K562 (cell line): ENCODE results near the gene NFIB. TPM values are rescaled to one million over a fixed set of nuclear protein-coding genes. Genes with fewer than 3 reads are reported as not detected.

Experiments used
- ATAC-seq: fragments of 200-7000 bp; cut with Tn5 transposase; 3 replicates; pipeline ENCODE4 v1.9.1; 2020; ENCODE audit warnings: moderate library complexity
- BruUV-seq: library from RNA; stranded (reverse); fragments of 400-500 nt; replicated peaks from 2 replicates; lab custom pipeline; 2021; lab: Mats Ljungman, UMichigan
- CTCF ChIA-PET: fragments of 300-600 bp; formaldehyde crosslinking; extraction: SDS; loops from one replicate; lab custom pipeline; 2021; ENCODE audit warnings: low intra/inter-chr PET ratio; lab: Yijun Ruan, JAX
- POLR2A ChIA-PET: fragments of 300-600, 350-650 bp; sonication (Branson Sonifier 250); formaldehyde crosslinking; extraction: SDS; loops from one replicate; lab custom pipeline; 2021; ENCODE audit warnings: antibody characterized with exemption, inconsistent platforms; lab: Yijun Ruan, JAX
- DNase-seq, 4 experiments: peaks; one replicate each; pipeline versions ENCODE4 v3.0.0 to v3.0.0-alpha.2; 2011 to 2018; ENCODE audit warnings: low spot score in 3 of 4, mixed read lengths in 3 of 4; ENCODE audit errors: extremely low read depth in 1 of 4
- FAIRE-seq: peaks from 2 replicates; lab custom pipeline; 2011; peaks lifted over from hg19 to GRCh38; lab: Jason Lieb, UNC
- H2AFZ ChIP-seq: 2 replicates; pipeline ENCODE4 v1.6.0; 2011; ENCODE audit warnings: low read depth, low read length, control low read depth, inconsistent platforms
- H3K27ac ChIP-seq: fragments of 200-600 bp; 3 replicates; pipeline ENCODE4 v1.8.0; 2011; ENCODE audit warnings: low read depth, mild to moderate bottlenecking, control low read depth, inconsistent platforms, low read length, moderate library complexity, mixed read lengths; ENCODE audit errors: extremely low read depth
- H3K27me3 ChIP-seq, 2 experiments: fragments of 300-600 bp in 1 of 2; 2 replicates in 1 of 2; 3 replicates in 1 of 2; pipeline versions ENCODE4 v1.6.0 to v1.8.0; 2011; ENCODE audit warnings: inconsistent platforms in 2 of 2, low read length in 2 of 2, mild to moderate bottlenecking in 1 of 2, mixed read lengths in 1 of 2, moderate library complexity in 1 of 2; ENCODE audit not compliant: control insufficient read depth in 2 of 2, insufficient read depth in 2 of 2
- H3K36me3 ChIP-seq: fragments of 300-600 bp; 3 replicates; pipeline ENCODE4 v1.8.0; 2011; ENCODE audit warnings: mild to moderate bottlenecking, low read length, inconsistent platforms; ENCODE audit not compliant: control insufficient read depth, insufficient read depth
- H3K4me1 ChIP-seq, 2 experiments: fragments of 200-600 bp in 1 of 2; replicated peaks in 1 of 2; 2 replicates in 1 of 2; 3 replicates in 1 of 2; pipeline versions ENCODE4 v1.5.1 to v1.8.0; 2011; ENCODE audit warnings: inconsistent platforms in 2 of 2, low read length in 2 of 2, mild to moderate bottlenecking in 1 of 2, mixed read lengths in 1 of 2, moderate library complexity in 1 of 2; ENCODE audit not compliant: control insufficient read depth in 2 of 2, insufficient read depth in 2 of 2
- H3K4me2 ChIP-seq: 2 replicates; pipeline ENCODE4 v1.6.1; 2011; ENCODE audit warnings: low read length, control low read depth, inconsistent platforms, mixed read lengths; ENCODE audit not compliant: insufficient read depth
- H3K4me3 ChIP-seq: fragments of 200-600 bp; sonication (generic), shearing (Covaris generic); 2 replicates; pipeline ENCODE4 v1.5.1; 2016; ENCODE audit warnings: control low read depth, inconsistent platforms
- H3K79me2 ChIP-seq: fragments of 200-600 bp; 3 replicates; pipeline ENCODE4 v1.8.0; 2011; ENCODE audit warnings: low read length, inconsistent platforms; ENCODE audit not compliant: control insufficient read depth, insufficient read depth
- H3K9ac ChIP-seq, 2 experiments: 2 replicates each; pipeline versions ENCODE4 v1.6.0 to v1.6.1; 2011; ENCODE audit warnings: low read depth in 2 of 2, low read length in 2 of 2, control low read depth in 1 of 2, inconsistent platforms in 1 of 2, mild to moderate bottlenecking in 1 of 2, mixed read lengths in 1 of 2; ENCODE audit not compliant: insufficient read depth in 1 of 2
- H3K9me1 ChIP-seq: one replicate; pipeline ENCODE4 v1.6.0; 2011; ENCODE audit warnings: inconsistent platforms, mild to moderate bottlenecking, low read length, moderate library complexity; ENCODE audit not compliant: control insufficient read depth, insufficient read depth
- H3K9me3 ChIP-seq: replicated peaks from 2 replicates; pipeline ENCODE4 v1.5.1; 2011; ENCODE audit warnings: low read depth, low read length, inconsistent platforms; ENCODE audit not compliant: control insufficient read depth, insufficient read depth
- H4K20me1 ChIP-seq: replicated peaks from 2 replicates; pipeline ENCODE4 v1.6.1; 2011; ENCODE audit warnings: low read length, inconsistent platforms, mixed read lengths; ENCODE audit not compliant: control insufficient read depth, insufficient read depth
- AFF4 ChIP-seq: sonication (generic); formaldehyde crosslinking; IDR thresholded peaks from 2 replicates; pipeline ENCODE4 v1.8.0; 2023; ENCODE audit warnings: mild to moderate bottlenecking, missing genetic modification reagents
- ARID3A ChIP-seq: IDR thresholded peaks from 2 replicates; pipeline ENCODE4 v1.6.1; 2012; ENCODE audit warnings: low read depth, low read length, improper control_type of control experiment, borderline replicate concordance
- BCLAF1 ChIP-seq, 2 experiments: fragments of 450-650 bp in 1 of 2; IDR thresholded peaks; 2 replicates each; pipeline ENCODE4 v1.6.1; 2011 to 2017; ENCODE audit warnings: low read depth in 2 of 2, antibody characterized with exemption in 1 of 2, borderline replicate concordance in 1 of 2, low read length in 1 of 2, mild to moderate bottlenecking in 1 of 2, mixed read lengths in 1 of 2; ENCODE audit not compliant: control insufficient read depth in 1 of 2
- EP400 ChIP-seq: fragments of 450-650 bp; IDR thresholded peaks from 2 replicates; pipeline ENCODE4 v1.6.1; 2017; ENCODE audit warnings: antibody characterized with exemption, mild to moderate bottlenecking, moderate library complexity
- L3MBTL2 ChIP-seq: fragments of 450-650 bp; IDR thresholded peaks from 2 replicates; pipeline ENCODE4 v1.6.1; 2016; ENCODE audit warnings: mild to moderate bottlenecking, moderate library complexity
- NRF1 ChIP-seq, 2 experiments: fragments of 450-650 bp; IDR thresholded peaks in 1 of 2; conservative IDR thresholded peaks in 1 of 2; 2 replicates each; pipeline ENCODE4 v1.6.1; 2014; ENCODE audit warnings: mild to moderate bottlenecking in 2 of 2
- SP2 ChIP-seq: IDR thresholded peaks from 2 replicates; pipeline ENCODE4 v1.6.1; 2011; ENCODE audit warnings: mild to moderate bottlenecking, low read depth, low read length, moderate library complexity; ENCODE audit not compliant: poor library complexity, severe bottlenecking; ENCODE audit errors: extremely low read depth
- WGBS: fragments of 100-300 bp; shearing (Covaris generic); methylation state at CpG from one replicate; pipeline ENCODE4 v1.1.6; 2016; ENCODE audit warnings: low coverage, mixed read lengths; ENCODE audit not compliant: insufficient coverage; ENCODE audit errors: missing lambda C conversion rate; 5-methylcytosine and 5-hydroxymethylcytosine counted together
- in situ Hi-C: fragments of 300-500 bp; cut with MboI; formaldehyde crosslinking; loops from 4 replicates; pipeline ENCODE4 v1.15.0; 2018; ENCODE audit warnings: inconsistent platforms, mixed read lengths
- intact Hi-C: fragments of 100-400 bp; cut with micrococcal nuclease; formaldehyde crosslinking; loops from 2 replicates; pipeline ENCODE4 v1.14.2; 2022
- polyA plus RNA-seq, 8 experiments: library from polyadenylated mRNA; depleted of rRNA in 4 of 8; stranded (reverse) in 5 of 8; unstranded in 3 of 8; fragments of >200 nt; fragmentation: Nextera tagmentation in 2 of 8; fragmentation: Illumina TruSeq in 1 of 8; extraction: Ambion mirVana in 2 of 8; extraction: Trizol in 1 of 8; gene quantifications; 2 replicates each; pipeline versions ENCODE4 v1.2.1 to v1.2.3, GENCODE V29; 2011 to 2014; ENCODE audit warnings: inconsistent platforms in 1 of 8, missing spikeins in 1 of 8
- total RNA-seq, 7 experiments: library from RNA; depleted of rRNA in 6 of 7; stranded (reverse); fragments of >200 nt in 6 of 7; fragmentation: Illumina TruSeq in 2 of 7; extraction: Trizol in 2 of 7; gene quantifications; 2 replicates each; pipeline versions ENCODE4 v1.2.1 to v1.2.3, GENCODE V29; 2011 to 2021; ENCODE audit warnings: low replicate concordance in 1 of 7

Gene NFIB
- total and polyA plus RNA-seq, 9 of the 15 experiments (the other 6 are each of a cell fraction or from before 2014, with no cell fraction given): 1.2 to 3.3 (median 1.9) TPM

- TF ChIP-seq AFF4: no peak
Observed at GRCh38 chr9:14323985-14324650, 10.2 kb upstream of the NFIB start (continued).

GRCh38 chr9:14323083-14323971 is 9.4 kb upstream of the NFIB start:
- POLR2A ChIA-PET: interaction anchor here (0.7 kb wide), 1 partner anchor 83 kb away, joined by 5 read pairs; no protein-coding TSS in a partner anchor
- intact Hi-C loops (no loop called here), in situ Hi-C loops (no loop called here)
- peak overlapping the region; percentile 88 to 92 for H3K9ac ChIP-seq
- H3K4me3 ChIP-seq: peak overlapping the region; percentile 61
- CTCF ChIA-PET: no interaction called here
- FAIRE-seq (no peak), ATAC-seq (peak; percentile 9), DNase-seq (peak in 1 of 4 experiments; percentile 68)
- H3K4me1 ChIP-seq: peaks cover 4 to 6% of the 10 kb centered on the region in 2 experiments
- peaks cover 7% of the 10 kb centered on the region; the same call in 2 of the 3 replicates for H3K79me2 ChIP-seq
- TSS peak; percentile 95 for BruUV-seq
- no peaks in the 10 kb centered on the region for H4K20me1 ChIP-seq
- peak overlapping the region; percentile 82 for H3K4me2 ChIP-seq
- H3K27me3 ChIP-seq: no peaks in the 10 kb centered on the region
- WGBS: 3% methylated on average over 17 of the region's 17 CpGs
- peak overlapping the region; percentile 95 for H3K27ac ChIP-seq
- peak overlapping the region; percentile 92 for H2AFZ ChIP-seq
- no peaks in the 10 kb centered on the region for H3K9me3 ChIP-seq
- H3K36me3 ChIP-seq: no peaks in the 10 kb centered on the region
- H3K9me1 ChIP-seq: no peaks in the 10 kb centered on the region
- TF ChIP-seq L3MBTL2 (peak; percentile 39; the same call in 1 of the 2 replicates), BCLAF1 (IDR thresholded peaks at IDR 0.05; ENCODE audit: borderline replicate concordance in 1 of 2, control insufficient read depth in 1 of 2, low read depth in 2 of 2, low read length in 1 of 2) (peak in 1 of 2 experiments; percentile 54; a peak in 1 of 4 replicates), SP2 (no peak), NRF1 (conservative IDR thresholded peaks at IDR 0.05 in 1 of 2, IDR thresholded peaks at IDR 0.05 in 1 of 2) (peak in 1 of 2 experiments; percentile 59; a peak in 1 of 4 replicates), ARID3A (0 out of 2 replicates have a peak, but pooled peaks have one; percentile 47), EP400 (0 out of 2 replicates have a peak, but pooled peaks have one; percentile 13)
